Tibial artery (tissue), 4 donors: ENCODE results near the gene NNAT.
"Not testable (repeated sequence)": the region's sequence is repeated elsewhere in the genome, so short reads cannot be mapped to it uniquely, and the experiment has no call there.

ENCODE experiments used
- DNase-seq, 2 donors: peaks; one replicate each; pipeline ENCODE4 v3.0.0-alpha.2; 2019
- H3K27ac ChIP-seq, 2 donors: fragments of 200-600 bp; sonication (generic) in 1 of 2; 1 replicate in 1 of 2; 2 replicates in 1 of 2; pipeline ENCODE4 v1.5.1; 2018 to 2019; ENCODE audit warnings: mild to moderate bottlenecking in 1 of 2
- H3K27me3 ChIP-seq, 2 donors: fragments of 200-600 bp; sonication (generic) in 1 of 2; one replicate each; pipeline versions ENCODE4 v1.5.1 to v1.6.0; 2016 to 2019
- H3K36me3 ChIP-seq, 3 donors: fragments of 200-600 bp; sonication (generic) in 2 of 3; one replicate each; pipeline ENCODE4 v1.5.1; 2016 to 2019; ENCODE audit warnings: mild to moderate bottlenecking in 2 of 3
- H3K4me1 ChIP-seq, 4 donors: fragments of 200-600 bp; sonication (generic) in 2 of 4; 1 replicate in 3 of 4; 2 replicates in 1 of 4; pipeline ENCODE4 v1.5.1; 2016 to 2019
- H3K4me3 ChIP-seq, 2 donors: fragments of 200-600 bp; sonication (generic) in 1 of 2; 1 replicate in 1 of 2; 2 replicates in 1 of 2; pipeline ENCODE4 v1.5.1; 2018 to 2019; ENCODE audit warnings: mild to moderate bottlenecking in 2 of 2
- H3K9me3 ChIP-seq, 3 donors: fragments of 200-600 bp; sonication (generic) in 1 of 3; one replicate each; pipeline ENCODE4 v1.5.1; 2016 to 2019
- CTCF ChIP-seq, 2 experiments: fragments of 200-600 bp in 1 of 2; fragments of 450-650 bp in 1 of 2; IDR thresholded peaks; one replicate each; pipeline ENCODE4 v1.5.1; 2017 to 2019; ENCODE audit warnings: antibody characterized with exemption in 2 of 2, mild to moderate bottlenecking in 1 of 2, moderate library complexity in 1 of 2
- intact Hi-C: fragments of 100-400 bp; cut with DNase I; formaldehyde crosslinking; loops from one replicate; pipeline ENCODE4 v1.15.0; 2023; ENCODE audit warnings: low total_unique reads

The NNAT gene

DNA sequence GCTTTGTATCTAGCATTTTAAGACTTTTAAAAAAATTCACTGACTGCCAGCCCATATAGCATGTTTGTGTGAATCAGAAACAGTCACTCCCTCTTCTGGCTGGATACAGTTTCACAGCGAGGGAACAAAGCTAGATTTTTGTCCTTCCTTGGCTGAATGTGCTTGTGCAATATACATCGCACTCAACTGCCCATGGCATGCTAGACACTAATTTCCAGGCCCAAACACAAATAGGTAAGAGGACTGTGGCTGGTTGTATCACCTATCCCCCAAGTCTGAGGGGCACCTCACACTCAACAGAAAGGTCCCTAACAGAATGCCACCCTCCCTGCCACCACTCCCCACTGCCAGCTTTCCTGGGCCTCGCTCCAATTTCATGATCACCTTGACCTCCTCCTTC is 22.8 kb downstream of the NNAT start:
- DNase-seq: no peak

GRCh38 chr20:37544386-37544785 is 23.3 kb downstream of the NNAT start:
- H3K36me3 ChIP-seq: no peaks in the 10 kb centered on the region
- peaks cover 0 to 14% of the 10 kb centered on the region in 2 donors for H3K27me3 ChIP-seq
- TF ChIP-seq CTCF (IDR thresholded peaks at IDR 0.05): no peak
- no peak overlapping the region for H3K4me3 ChIP-seq
- DNase-seq: no peak
- H3K27ac ChIP-seq: no peak overlapping the region
- H3K9me3 ChIP-seq: no peaks in the 10 kb centered on the region
- intact Hi-C loops: no loop called here
- H3K4me1 ChIP-seq: no peaks in the 10 kb centered on the region

More for the DNA sequence above, 22.8 kb downstream of the NNAT start:
- Histone ChIP-seq H3K27me3 (peaks cover 0 to 14% of the 10 kb centered on the region in 2 donors), H3K27ac (no peak overlapping the region), H3K4me1 (no peaks in the 10 kb centered on the region), H3K36me3 (no peaks in the 10 kb centered on the region), H3K4me3 (no peak overlapping the region), H3K9me3 (no peaks in the 10 kb centered on the region)
- no peak for TF ChIP-seq CTCF (IDR thresholded peaks at IDR 0.05)
- intact Hi-C loops: no loop called here

GRCh38 chr20:37545516-37545915 is 24.5 kb downstream of the NNAT start:
- H3K36me3 ChIP-seq: no peaks in the 10 kb centered on the region
- H3K4me3 ChIP-seq: no peak overlapping the region
- intact Hi-C loops: no loop called here
- no peak for TF ChIP-seq CTCF (IDR thresholded peaks at IDR 0.05)
- peaks cover 0 to 14% of the 10 kb centered on the region in 2 donors for H3K27me3 ChIP-seq
- H3K27ac ChIP-seq: no peak overlapping the region
- H3K4me1 ChIP-seq: no peaks in the 10 kb centered on the region
- no peaks in the 10 kb centered on the region for H3K9me3 ChIP-seq
- DNase-seq: no peak

DNA sequence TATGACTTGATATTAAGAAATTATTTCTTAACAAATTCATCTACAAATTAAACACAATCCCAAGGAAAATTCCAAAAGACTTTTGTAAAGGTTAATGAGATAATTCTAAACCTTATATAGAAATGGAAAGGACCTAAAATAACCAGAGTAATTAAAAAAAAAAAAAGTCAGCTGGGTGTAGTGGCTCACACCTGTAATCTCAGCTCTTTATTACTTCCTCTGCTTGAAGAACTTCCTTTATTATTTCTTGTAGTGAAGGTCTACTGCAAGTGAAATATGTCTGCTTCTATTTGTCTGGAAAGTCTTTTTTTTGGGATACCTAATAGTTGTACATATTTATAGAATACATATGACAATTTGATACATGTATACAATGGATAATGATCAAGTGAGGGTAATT is 26.9 kb downstream of the NNAT start:
- peaks cover 0 to 6% of the 10 kb centered on the region in 2 donors for H3K27me3 ChIP-seq
- intact Hi-C loops: no loop called here
- TF ChIP-seq CTCF (IDR thresholded peaks at IDR 0.05): no peak
- no peaks in the 10 kb centered on the region for H3K36me3 ChIP-seq
- DNase-seq: no peak
- no peaks in the 10 kb centered on the region for H3K9me3 ChIP-seq
- H3K4me1 ChIP-seq: no peaks in the 10 kb centered on the region
- H3K27ac ChIP-seq: no peak overlapping the region
- H3K4me3 ChIP-seq: no peak overlapping the region

DNA sequence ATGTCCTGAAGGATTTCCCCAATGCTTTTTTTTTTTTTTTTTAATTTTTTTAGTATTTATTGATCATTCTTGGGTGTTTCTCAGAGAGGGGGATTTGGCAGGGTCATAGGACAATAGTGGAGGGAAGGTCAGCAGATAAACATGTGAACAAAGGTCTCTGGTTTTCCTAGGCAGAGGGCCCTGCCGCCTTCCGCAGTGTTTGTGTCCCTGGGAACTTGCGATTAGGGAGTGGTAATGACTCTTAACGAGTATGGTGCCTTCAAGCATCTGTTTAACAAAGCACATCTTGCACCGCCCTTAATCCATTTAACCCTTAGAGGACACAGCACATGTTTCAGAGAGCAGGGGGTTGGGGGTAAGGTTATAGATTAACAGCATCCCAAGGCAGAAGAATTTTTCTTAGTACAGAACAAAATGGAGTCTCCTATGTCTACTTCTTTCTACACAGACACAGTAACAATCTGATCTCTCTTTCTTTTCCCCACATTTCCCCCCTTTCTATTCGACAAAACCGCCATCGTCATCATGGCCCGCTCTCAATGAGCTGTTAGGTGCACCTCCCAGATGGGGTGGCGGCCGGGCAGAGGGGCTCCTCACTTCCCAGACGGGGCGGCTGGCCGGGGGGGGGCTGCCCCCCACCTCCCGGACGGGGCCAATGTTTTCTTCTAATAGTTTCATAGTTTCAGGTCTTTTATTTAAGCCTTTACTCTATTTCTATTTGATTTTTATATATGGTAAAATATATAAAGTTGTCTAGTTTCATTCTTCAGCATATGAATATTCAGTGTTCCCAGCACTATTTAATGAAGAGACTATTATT is 29.3 kb downstream of the NNAT start:
- H3K36me3 ChIP-seq, intact Hi-C loops, DNase-seq: not testable (repeated sequence)

DNA sequence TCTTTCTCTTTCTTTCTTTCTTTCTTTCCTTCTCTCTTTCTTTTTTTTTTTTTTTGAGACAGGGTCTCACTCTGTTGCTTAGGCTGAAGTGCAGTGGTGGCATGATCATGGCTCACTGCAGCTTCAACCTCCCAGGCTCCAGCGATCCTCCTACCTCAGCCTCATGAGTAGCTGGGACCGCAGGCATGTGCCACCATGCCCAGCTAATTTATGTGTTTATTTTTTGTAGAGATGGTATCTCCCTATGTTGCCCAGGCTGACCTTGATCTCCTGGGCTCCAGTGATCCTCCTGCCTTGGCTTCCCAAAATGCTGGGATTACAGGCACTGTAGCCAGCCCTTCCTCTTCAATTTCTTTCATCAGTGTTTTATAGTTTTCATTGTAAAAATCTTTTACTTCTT is 30.6 kb downstream of the NNAT start:
- intact Hi-C loops, H3K36me3 ChIP-seq, H3K4me1 ChIP-seq, H3K27ac ChIP-seq, H3K27me3 ChIP-seq, H3K9me3 ChIP-seq, H3K4me3 ChIP-seq, DNase-seq: not testable (repeated sequence)

More for the DNA sequence above, 29.3 kb downstream of the NNAT start:
- H3K27me3 ChIP-seq, H3K9me3 ChIP-seq, H3K4me3 ChIP-seq, H3K27ac ChIP-seq, H3K4me1 ChIP-seq: not testable (repeated sequence)
